A673 (cell line): ENCODE measurements around the gene TMEM62.

Experiments
- CTCF ChIP-seq: fragments of 300-800, 200-600 bp; sonication (generic); conservative IDR thresholded peaks from 2 replicates; pipeline ENCODE4 v1.5.1; 2017; ENCODE audit warnings: low read depth, mild to moderate bottlenecking, antibody characterized with exemption, low read length, moderate library complexity, mixed read lengths
- EZH2 ChIP-seq: fragments of 200-600 bp; sonication (generic); IDR thresholded peaks from 2 replicates; pipeline ENCODE4 v1.6.1; 2017; ENCODE audit warnings: borderline replicate concordance, low read depth, mild to moderate bottlenecking, mixed read lengths, antibody characterized with exemption, low read length; ENCODE audit not compliant: poor library complexity, severe bottlenecking

- TF ChIP-seq CTCF (no peak), EZH2 (no peak)
Measured at GRCh38 chr15:43095243-43095642, 38.1 kb upstream of the TMEM62 start.
